ENCODE measurements around the gene CCDC74B.
"Not testable (repeated sequence)": the region's sequence is repeated elsewhere in the genome, so short reads cannot be mapped to it uniquely, and the experiment has no call there.

The CCDC74B gene

DNA sequence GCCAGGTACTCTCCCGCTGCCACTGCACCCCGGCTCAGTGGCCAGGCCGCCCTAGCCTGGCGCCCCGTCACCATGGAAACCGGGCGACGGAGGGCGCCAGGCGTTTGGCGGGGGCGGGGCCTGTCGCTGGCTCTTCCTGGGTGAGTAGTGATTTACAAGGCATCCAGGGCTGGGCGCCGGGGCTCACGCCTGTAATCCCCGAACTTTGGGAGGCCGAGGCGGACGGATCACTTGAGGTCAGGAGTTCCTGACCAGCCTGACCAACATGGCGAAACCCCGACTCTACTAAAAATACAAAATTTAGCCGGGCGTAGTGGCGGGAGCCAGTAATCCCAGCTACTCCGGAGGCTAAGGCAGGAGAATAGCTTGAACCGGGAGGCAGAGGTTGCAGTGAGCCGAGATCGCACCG lies at the start of gene CCDC74B:
Gene CCDC74B (minus strand): TSS at position 107 of the 409 bp plus-strand sequence. CDS start 116 bp downstream, outside the sequence.
- DNase-seq (ENCODE audit: low read depth) = peak; percentile 28

DNA sequence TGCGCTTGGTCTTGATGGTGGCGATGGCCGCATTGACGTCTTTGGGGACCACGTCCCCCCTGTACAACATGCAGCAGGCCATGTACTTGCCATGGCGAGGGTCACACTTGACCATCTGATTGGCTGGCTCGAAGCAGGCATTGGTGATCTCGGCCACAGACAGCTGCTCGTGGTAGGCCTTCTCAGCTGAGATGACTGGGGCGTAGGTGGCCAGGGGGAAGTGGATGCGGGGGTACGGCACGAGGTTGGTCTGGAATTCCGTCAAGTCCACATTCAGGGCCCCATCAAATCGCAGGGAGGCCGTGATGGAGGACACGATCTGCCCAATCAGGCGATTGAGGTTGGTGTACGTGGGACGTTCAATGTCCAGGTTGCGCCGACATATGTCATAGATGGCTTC lies 48.9 kb upstream of the CCDC74B start:
- DNase-seq (ENCODE audit: low read depth) = not testable (repeated sequence)

DNA sequence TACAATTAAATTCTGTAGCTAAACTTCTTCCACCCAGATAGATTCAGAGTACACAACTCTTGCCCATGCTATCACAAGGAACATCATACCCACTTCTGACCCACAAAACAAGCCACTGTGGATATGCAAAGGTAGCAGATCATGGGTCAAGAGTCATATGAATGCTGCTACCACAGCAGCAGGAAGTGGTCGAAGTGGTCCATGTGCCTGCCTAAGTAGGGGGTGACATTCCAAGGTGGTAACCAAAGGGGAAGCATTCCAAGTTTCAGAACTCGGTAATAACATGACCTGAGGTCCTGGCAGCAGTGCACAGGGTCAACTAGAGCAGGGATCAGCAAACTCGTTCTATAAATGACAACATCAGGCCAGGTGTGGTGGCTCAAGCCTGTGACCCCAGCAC lies 47.5 kb upstream of the CCDC74B start:
- DNase-seq (ENCODE audit: low read depth) = not testable (repeated sequence)

DNA sequence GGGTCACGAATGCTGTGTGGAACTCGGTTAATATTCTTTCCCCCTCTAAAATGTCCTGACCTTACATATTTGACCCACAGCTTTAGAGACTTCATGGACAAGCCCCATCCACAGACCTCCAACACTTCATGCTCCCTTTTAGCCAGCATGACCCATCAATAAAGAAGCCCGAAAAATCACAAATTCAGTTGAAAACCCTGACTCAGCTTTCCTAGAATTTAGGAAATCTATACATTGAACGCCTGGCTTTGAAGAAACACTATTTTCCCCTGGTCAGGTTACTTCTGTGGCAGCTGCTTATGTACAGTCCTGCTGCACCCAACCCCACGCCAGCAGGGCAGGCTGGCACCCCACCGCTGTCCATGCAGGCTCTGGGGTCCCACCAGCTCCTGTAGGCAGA lies 46.4 kb upstream of the CCDC74B start:
- DNase-seq (ENCODE audit: low read depth) = not testable (repeated sequence)

DNA sequence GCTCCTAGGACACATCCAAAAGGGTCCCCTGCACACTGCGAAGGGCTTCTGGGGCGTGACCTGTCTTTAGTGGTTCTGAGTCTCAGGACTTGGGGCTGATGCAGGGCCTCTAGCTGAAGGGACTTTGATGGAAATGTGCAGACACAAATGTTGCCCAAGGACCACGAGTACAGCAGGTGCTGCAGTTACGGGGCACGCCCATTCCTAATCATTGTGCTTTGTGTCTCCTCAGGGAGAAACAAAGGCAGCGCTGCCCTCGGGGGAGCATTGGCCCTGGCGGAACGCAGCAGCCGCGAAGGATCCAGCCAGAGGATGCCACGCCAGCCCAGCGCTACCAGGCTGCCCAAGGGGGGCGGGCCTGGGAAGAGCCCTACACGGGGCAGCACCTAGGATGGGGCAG lies 45.3 kb upstream of the CCDC74B start:
- no peak for DNase-seq (ENCODE audit: low read depth)

DNA sequence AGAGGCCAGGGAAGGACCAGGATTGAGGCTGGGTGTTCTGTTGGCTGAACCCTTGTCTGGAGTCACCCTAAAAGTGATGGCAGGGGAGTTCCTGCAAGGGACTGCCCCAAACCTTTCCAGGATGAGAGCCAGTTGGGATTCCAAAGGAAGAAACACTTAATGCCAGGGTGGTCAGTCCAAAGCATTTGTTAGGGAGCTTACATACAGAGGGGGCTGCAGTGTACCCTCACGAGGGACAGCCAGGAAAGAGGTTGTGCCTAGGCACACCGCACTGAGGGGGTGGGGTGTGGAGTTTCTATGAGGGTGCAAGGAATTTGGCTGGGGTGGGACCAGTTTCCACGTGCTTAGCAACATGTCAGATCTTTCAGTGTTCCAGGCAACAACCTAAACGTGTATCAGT lies 44.0 kb upstream of the CCDC74B start:
- not testable (repeated sequence) for DNase-seq (ENCODE audit: low read depth)

DNA sequence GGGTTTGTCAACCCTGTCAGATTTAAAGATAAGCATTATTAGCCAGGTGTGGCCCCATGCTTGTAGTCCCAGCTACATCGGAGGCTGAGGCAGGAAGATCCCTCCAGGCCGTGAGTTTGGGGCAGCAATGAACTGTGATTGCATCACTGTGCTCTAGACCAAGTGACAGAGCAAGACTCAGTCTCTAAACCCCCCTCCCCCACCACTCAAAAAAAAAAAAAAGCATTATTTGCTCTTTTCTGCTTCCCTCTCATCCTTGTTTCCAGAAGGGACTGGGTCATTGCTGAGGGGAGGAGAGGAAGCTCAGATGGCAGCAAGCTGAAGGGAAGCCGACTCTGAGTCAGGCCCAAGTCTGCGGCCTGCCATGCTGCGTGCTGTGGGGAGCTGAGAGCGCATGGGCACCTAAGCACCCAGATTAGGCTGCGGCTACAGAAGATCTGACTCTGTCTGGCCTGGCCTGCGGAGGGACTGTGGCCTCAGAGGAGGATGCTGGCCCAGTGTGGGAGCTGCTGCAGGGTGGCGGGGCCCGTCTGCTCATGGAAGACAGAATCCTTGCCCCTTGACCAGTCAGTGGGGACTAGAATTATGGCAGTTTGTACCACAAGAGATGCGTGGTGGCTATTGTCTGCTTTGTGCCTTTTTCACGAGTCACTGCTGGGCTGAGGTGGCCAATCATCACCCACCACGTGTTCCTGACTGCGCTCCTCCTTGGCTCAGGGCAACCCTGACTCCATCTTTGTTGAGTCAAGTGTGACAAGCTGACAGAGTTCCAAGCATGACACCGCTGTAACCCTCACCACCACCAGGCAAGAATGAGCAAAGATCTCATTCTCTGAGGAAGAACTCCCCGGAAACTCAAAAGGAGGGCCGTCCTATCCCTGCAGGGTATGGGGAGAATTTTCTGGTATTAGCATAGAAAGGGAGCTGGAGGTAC lies 43.2 kb upstream of the CCDC74B start:
- not testable (repeated sequence) for DNase-seq (ENCODE audit: low read depth)

DNA sequence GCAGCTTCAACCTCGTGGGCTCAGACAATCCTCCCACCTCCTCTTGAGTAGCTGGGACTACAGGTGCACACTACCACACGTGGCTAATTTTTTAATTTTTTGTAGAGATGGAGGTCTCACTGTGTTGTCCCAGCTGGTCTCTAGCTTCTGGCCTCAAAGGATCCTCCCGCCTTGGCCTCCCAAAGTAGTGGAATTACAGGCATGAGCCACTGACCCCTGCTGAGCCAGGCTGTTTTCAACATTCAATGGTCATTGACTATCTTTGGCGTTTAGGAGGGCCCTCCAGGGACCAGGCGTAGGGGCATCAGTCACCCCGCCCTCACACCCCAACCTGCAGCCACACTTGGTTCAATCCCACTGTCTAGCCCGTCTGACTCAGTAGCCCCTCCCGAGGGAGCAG lies 42.4 kb upstream of the CCDC74B start:
- no peak for DNase-seq (ENCODE audit: low read depth)

DNA sequence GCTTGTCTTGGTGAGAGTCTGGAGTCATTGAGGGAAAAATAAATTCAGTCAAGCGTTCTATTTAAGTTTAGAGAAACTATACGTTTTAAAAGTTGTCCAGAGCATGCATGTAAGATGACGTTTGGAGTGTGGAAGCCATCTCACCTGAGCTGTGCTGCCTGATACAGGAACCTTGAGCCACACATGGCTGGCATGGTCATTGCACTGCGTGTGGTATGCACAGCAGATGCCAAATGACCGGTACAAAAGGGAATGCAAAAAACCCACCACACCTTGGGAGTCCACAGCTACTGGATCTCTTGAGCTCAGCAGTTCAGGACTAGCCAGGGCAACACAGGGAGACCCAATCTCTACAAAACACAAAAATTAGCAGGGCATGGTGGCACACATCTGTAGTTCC lies 41.5 kb upstream of the CCDC74B start:
- no peak for DNase-seq (ENCODE audit: low read depth)

DNA sequence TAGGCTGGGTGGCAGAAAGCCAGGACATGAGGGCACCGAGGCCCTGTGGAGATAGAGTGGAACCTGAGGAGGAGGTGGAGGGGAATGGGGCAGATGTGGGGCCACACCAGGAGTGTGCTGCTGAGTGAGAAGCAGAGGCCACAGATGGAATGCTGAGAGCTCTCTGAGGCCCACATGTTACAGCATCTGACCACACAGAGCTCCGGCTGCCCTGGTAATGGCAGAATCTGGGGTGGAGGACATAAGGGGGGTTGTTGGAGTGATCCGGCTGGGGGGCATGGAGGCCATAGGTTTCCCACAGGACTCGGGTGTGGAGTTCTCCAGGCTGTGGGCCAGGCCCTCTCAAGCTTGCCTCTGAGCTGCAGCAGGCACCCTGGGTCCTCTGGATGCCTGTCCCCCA lies 41.0 kb upstream of the CCDC74B start:
- DNase-seq (ENCODE audit: low read depth) = no peak

DNA sequence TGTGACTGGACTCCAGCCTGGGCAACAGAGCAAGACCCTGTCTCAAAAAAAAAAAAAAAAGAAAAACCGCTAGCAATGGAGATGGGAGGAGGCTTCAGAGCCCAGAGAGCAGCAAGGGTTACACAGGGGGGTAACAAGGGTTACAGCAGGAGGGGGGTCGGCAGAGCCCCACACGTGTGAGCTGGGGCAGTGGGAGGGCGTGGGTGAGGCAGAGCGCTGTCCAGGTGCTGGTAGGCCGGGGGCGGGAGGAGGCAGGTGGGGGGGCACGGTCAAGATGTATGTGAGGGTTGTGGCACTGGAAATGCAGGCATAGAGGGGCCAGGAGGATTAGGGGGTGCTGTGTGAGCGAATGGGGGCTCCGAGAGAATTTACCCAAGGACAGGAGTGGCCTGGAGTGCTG lies 40.5 kb upstream of the CCDC74B start:
- DNase-seq (ENCODE audit: low read depth) = no peak

DNA sequence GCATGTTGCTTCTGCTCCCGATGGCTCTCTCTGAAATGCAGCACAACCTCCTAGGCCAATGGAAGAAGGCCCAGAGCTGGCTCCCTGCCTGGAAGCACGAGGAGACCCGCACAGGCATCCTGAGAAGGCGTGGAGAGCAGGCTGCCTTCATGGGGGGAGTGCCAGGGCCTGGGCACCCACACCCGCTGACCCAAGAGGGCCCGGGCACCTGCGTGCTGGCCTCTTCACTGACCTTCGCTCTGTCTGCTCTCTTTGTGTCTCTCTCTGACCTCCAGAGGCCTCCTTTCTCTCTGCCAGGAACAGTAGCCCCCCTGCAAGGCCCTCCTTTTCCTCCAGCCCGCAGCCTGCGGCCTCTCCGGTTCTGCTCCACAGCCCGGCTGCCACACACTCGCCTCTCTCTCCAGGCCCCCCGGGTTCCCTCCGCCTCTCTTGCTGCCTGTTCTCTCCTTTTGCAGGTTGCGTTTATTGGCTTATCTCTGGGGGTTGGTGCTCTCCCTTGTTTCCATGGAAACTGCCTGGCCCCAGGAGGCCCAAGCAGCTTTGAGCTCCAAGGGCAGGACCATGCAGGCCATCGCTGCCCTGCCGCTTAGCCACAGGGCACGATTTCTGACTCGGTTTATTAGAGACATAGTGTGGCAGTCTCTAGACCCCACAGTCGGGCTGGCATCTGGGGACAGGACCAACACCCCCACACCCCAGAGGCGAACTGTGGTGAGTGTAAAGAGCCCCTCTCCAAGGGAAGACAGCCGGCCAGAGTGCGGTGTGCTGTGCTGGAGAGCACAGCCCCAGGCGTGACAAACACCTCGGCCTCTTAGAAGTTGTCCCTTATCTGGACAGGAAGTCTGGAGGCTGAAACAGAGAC lies 38.8 kb upstream of the CCDC74B start:
- DNase-seq (ENCODE audit: low read depth) = no peak

DNA sequence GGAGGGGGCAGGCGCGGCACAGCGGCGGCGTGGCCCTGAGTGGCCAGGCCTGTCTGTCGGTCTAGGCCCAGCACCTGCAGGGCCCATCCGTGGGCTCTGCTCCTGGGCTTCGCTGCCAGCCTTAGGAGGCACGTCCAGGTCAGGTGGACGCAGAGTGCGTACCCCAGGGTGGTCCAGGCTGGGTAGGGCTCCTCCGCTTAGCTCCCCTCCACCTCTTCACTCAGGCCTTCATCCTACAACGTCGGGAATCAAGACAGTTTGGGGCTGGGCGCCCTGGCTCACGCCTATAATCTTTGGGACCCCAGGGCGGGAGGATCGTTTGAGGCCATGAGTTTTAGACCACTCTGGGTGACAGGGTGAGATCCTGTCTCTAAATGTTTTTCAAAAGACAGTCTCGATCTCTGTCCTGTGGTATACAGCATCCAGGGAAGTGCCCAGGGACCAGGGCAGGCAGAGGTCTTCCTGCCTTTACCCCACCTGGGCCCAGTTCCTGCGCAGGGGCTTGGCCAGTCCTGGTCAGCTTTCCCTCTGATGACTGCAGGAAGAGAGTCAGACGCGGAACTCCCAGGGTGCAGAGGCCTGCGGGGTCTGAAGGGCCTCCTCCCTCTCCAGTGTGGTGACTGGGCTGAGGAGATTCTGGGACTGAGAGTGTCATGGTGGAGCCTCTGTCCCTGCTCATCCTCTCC lies 38.1 kb upstream of the CCDC74B start:
- not testable (repeated sequence) for DNase-seq (ENCODE audit: low read depth)

DNA sequence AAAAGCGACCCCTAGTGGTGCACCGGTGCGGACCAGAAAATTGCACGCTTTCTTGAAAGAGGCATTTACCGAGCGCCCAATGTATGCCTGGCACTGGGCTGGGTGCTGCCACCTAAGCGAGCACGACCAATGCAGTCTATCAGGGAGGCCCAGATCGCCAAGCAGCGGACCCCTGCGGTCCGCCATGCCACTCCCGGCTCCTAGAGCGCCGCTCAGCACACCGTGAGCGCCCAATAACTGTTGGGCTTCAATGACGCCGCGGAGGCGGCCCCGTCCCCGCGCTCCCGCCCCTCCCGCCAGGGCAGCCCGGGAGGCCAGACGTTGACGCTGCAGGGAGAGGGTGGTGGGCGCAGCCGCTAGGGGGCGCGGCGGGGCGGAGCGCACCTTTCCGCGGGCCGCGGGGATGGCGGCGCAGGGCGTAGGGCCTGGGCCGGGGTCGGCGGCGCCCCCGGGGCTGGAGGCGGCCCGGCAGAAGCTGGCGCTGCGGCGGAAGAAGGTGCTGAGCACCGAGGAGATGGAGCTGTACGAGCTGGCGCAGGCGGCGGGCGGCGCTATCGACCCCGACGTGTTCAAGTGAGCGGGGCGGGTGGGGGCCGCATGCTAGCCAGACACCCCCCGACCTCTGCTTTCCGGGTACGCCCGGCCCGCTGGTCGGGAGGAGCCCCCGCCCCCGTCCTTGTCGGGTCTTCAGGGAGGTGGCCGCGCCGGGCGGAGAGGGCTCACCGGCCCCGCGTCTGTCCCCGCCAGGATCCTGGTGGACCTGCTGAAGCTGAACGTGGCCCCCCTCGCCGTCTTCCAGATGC lies 37.2 kb upstream of the CCDC74B start, which contains the start of gene MZT2B:
Gene MZT2B (plus strand): TSS at position 383 of the 803 bp plus-strand sequence. CDS start 21 bp downstream, at position 404.
- DNase-seq (ENCODE audit: low read depth) = peak; percentile 87

DNA sequence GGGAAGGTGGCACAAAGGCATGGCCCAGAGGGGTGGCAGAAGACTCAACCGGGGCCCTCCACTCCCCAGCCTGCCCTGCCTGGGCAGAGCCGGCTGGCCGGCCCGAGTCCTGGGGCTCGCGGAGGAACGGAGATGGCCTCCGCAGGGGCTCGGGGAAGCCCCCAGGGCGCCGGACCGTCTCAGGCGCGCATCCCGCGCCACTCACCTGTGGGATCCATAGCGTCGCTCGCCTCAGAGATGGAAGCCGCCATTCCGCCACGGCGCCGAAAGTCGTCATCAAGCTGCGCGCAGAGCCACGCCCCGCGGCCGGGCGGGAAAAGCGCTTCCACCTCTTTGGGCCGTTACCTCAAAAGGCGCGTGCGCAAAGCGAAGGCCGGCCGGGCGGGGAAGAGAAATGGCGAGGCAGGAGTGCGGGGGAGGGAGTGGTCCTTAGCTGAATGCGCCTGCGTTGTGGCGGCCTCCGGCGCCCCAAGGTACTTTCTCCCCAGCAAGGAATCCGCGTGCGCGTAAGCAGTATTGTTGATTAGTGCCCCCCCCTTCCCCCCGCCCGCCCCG lies 36.5 kb upstream of the CCDC74B start, which contains the start of gene SMPD4:
Gene SMPD4 (minus strand): TSS at position 278 of the 555 bp plus-strand sequence. CDS start 5,010 bp downstream, outside the sequence.
- DNase-seq (ENCODE audit: low read depth) = peak; percentile 98

DNA sequence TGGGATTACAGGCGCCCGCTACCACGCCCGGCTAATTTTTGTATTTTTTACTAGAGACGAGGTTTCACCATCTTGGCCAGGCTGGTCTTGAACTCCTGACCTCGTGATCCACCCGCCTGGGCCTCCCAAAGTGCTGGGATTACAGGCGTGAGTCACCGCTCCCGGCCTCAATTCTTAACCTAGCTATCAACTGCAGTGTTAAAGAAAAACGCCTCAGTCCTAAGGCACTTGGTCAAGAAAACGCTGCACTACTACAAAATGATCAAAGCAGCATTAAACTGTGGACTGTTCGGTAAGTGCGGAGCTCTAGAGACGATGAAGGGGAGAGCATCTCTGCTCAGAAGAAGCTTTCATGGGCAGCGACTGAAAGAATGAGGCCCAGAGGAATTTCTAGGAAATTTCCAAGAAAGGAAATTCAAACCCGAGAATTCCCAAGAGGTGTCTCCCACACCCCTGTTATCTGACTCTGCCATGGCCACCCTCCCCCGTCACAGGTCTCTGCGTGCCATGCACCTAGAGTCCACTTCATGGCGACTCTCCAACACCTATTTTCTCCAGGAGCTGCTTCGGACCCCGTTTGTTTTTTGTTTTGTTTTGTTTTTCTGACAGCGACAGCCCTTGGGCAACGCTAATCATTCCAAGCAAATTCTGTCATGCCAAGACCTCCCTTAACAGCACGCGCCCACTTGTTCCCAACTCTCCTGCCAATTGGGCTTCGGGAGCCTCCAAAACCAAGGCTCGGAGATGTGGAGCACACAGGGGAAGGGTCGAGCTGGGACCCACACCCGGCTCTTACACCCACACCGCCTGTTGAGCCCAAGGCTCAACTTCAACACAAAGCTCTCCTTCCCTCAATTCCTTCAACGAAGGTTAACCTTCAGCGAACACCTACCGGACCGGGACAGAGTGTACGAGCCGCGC lies 35.8 kb upstream of the CCDC74B start:
- DNase-seq (ENCODE audit: low read depth) = not testable (repeated sequence)

DNA sequence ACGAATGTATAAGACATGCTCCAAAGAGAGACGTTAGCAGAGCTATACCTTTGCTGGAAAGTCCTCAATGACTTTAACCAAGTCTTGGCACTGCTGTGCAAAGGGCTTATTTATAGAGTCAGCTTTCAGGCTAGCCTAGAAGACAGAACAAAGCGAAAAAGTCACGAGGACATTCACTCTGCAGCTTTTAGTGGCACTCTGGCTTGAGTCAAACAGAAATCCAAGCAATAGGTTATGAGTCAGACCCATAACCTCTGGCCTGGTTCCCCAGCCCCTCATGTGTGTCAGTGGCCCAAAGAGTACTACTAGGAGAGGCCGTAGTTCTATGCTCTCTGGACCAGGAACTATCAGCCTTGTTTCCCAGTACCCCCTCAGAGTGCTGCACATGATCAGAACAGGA lies 30.0 kb upstream of the CCDC74B start:
- not testable (repeated sequence) for DNase-seq (ENCODE audit: low read depth)

DNA sequence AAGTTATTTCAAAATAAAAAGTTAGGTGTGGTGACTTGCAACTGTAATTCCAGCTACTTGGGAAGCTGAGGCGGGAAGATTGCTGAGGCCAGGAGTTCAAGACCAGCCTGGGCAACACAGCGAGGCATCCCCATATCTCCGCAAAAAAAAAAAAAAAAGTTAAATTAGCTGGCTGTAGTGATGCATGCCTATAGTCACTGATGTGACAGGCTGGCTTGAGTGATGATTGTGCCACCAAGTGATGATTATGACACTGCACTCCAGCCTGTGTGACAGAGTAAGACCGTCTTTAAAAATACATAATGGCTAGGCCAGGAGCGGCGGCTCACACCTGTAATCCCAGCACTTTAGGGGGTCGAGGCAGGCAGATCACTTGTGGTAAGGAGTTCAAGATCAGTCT lies 25.0 kb upstream of the CCDC74B start:
- no peak for DNase-seq (ENCODE audit: low read depth)

DNA sequence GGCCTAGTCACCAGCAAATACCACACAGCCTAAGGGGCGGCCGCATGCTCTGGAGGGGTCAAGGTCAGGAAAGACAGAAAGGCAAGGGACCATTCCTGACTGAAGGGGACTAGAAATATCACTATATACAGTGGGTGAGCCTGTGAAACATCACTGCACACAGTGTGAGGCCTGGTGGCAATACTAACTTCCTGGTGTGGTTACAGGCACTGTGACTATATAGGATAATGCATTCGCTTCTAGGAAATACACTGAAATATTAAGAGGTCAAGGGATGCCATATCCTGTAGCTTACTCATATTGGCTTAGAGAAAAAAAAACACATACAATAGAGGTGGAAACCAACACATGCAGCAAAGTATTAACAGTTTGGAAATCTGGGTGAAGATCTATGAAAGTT lies 24.3 kb upstream of the CCDC74B start:
- not testable (repeated sequence) for DNase-seq (ENCODE audit: low read depth)

DNA sequence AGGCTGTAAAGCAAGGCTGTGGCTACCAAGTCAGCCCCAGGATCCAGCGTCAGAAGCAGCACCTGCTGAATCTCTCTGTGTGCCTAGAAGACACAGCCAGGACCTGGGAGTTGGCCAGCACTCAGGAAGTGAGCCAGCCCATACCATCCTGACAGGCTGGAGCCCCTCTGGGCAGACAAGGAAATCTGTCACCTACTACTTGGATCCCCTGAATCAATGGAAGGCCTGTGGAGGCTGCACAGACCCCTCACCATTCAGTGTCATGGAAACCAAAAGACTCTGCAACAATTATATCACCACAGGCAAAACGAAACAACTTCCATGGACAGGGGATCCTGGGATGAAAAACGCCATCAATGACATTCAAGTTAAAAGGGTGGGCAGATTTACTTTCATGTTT lies 21.7 kb upstream of the CCDC74B start:
- DNase-seq (ENCODE audit: low read depth) = not testable (repeated sequence)
